Karpas-422 (cell line): ENCODE data around the gene KCTD6. TPM values are rescaled to one million over a fixed set of nuclear protein-coding genes. Genes with fewer than 3 reads are reported as not detected.

ENCODE experiments used
- DNase-seq: peaks from one replicate; pipeline ENCODE4 v3.0.0-alpha.2; 2015
- H2AFZ ChIP-seq: fragments of 200-600 bp; sonication (generic); 2 replicates; pipeline ENCODE4 v1.6.1; 2014; ENCODE audit warnings: antibody characterized with exemption, low read length, mixed read lengths
- H3K27ac ChIP-seq: fragments of 200-600 bp; sonication (generic); 2 replicates; pipeline ENCODE4 v1.5.1; 2014; ENCODE audit warnings: mild to moderate bottlenecking, low read length, moderate library complexity
- H3K27me3 ChIP-seq: fragments of 200-600 bp; sonication (generic); 2 replicates; pipeline ENCODE4 v1.6.1; 2014; ENCODE audit warnings: low read length, mixed read lengths
- H3K36me3 ChIP-seq: fragments of 200-600 bp; sonication (generic); 2 replicates; pipeline ENCODE4 v1.6.1; 2014; ENCODE audit warnings: low read length, mixed read lengths; ENCODE audit not compliant: insufficient read depth
- H3K4me1 ChIP-seq: fragments of 200-600 bp; sonication (generic); 2 replicates; pipeline ENCODE4 v1.6.1; 2014; ENCODE audit warnings: mild to moderate bottlenecking, low read length, mixed read lengths
- H3K4me2 ChIP-seq: fragments of 200-600 bp; sonication (generic); 2 replicates; pipeline ENCODE4 v1.6.1; 2014; ENCODE audit warnings: low read length, low read depth, mild to moderate bottlenecking; ENCODE audit not compliant: poor library complexity, severe bottlenecking
- H3K4me3 ChIP-seq: fragments of 200-600 bp; sonication (generic); 2 replicates; pipeline ENCODE4 v1.5.1; 2014; ENCODE audit warnings: mild to moderate bottlenecking, antibody characterized with exemption, low read length, mixed read lengths
- H3K79me2 ChIP-seq: fragments of 200-600 bp; sonication (generic); 2 replicates; pipeline ENCODE4 v1.6.1; 2014; ENCODE audit warnings: mild to moderate bottlenecking, low read length, mixed read lengths
- H3K9ac ChIP-seq: fragments of 200-600 bp; sonication (generic); 2 replicates; pipeline ENCODE4 v1.6.0; 2014; ENCODE audit warnings: low read length
- H3K9me2 ChIP-seq: fragments of 200-600 bp; sonication (generic), shearing (Covaris generic); replicated peaks from 2 replicates; pipeline ENCODE4 v1.6.0; 2014; ENCODE audit warnings: mild to moderate bottlenecking, low read length, moderate library complexity; ENCODE audit not compliant: insufficient read depth
- H3K9me3 ChIP-seq: fragments of 300-700, 200-600 bp; sonication (generic); 2 replicates; pipeline ENCODE4 v1.6.1; 2014; ENCODE audit warnings: low read length, mixed read lengths
- H4K20me1 ChIP-seq: fragments of 200-600 bp; sonication (generic); 2 replicates; pipeline ENCODE4 v1.6.1; 2014; ENCODE audit warnings: mild to moderate bottlenecking, antibody characterized with exemption, low read length, low read depth; ENCODE audit not compliant: insufficient read depth
- total RNA-seq: library from RNA; depleted of rRNA; stranded (reverse); fragments of >200 nt; shearing (Covaris generic); gene quantifications from 2 replicates; pipeline ENCODE4 v1.2.3, GENCODE V29; 2014; ENCODE audit warnings: low replicate concordance

KCTD6 gene
- total RNA-seq, 1 experiment from 2014 or later: 17.9 TPM

DNA sequence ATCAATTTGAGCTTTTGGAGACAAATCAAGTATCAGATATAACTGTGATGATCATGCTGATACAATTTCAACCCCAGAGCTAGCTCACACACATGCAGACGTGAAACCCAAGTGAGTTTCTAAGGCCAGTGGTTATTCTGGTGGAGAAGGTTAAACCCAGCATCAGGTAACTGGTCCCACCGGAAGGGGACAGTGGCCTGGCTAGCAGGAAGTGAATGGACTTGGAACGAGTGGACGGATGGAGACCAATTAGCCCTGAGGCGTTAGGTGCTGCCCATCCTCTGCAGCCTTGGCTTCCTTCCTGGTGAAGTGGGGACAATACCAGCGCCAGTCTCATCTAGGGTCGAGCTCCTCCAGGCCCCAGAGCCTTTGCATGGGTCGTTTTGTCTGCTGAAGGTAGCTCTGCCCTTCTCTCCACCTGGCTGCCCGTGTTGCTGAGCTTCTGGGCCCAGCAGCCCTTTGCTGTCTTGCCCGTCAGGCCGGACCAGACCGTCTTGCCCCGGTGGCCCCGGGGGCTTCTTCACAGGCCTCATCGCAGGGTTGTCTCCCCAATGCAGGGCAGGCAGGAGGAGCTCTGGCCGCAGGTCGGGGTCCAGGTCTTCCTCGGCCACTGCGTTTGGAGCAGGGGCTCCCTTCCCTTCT is 915 bp upstream of the KCTD6 start:
- no peaks in the 10 kb centered on the region for H3K9me3 ChIP-seq
- 0 out of 2 replicates have a peak overlapping the region, but pooled peaks have one; percentile 44 for H2AFZ ChIP-seq
- peaks cover 37% of the 10 kb centered on the region for H3K4me1 ChIP-seq
- no peaks in the 10 kb centered on the region for H4K20me1 ChIP-seq
- H3K36me3 ChIP-seq: no peaks in the 10 kb centered on the region
- DNase-seq: no peak
- H3K9me2 ChIP-seq: no peaks in the 10 kb centered on the region
- H3K27ac ChIP-seq: no peak overlapping the region
- H3K4me2 ChIP-seq: peak overlapping the region; percentile 50
- H3K4me3 ChIP-seq: peak overlapping the region; percentile 47; the same call in 1 of the 2 replicates
- peak overlapping the region; percentile 40 for H3K9ac ChIP-seq
- peaks cover 37% of the 10 kb centered on the region for H3K79me2 ChIP-seq
- no peaks in the 10 kb centered on the region for H3K27me3 ChIP-seq

GRCh38 chr3:58492494-58492905 is 604 bp downstream of the KCTD6 start:
- Histone ChIP-seq H3K9me3 (no peaks in the 10 kb centered on the region), H3K4me3 (peak overlapping the region; percentile 75), H4K20me1 (no peaks in the 10 kb centered on the region), H3K36me3 (no peaks in the 10 kb centered on the region), H2AFZ (no peak overlapping the region), H3K4me2 (peak overlapping the region; percentile 80), H3K27ac (peak overlapping the region; percentile 88), H3K9me2 (no peaks in the 10 kb centered on the region), H3K4me1 (peaks cover 52% of the 10 kb centered on the region), H3K27me3 (no peaks in the 10 kb centered on the region), H3K9ac (peak overlapping the region; percentile 81), H3K79me2 (peaks cover 52% of the 10 kb centered on the region)
- DNase-seq: peak; percentile 84

DNA sequence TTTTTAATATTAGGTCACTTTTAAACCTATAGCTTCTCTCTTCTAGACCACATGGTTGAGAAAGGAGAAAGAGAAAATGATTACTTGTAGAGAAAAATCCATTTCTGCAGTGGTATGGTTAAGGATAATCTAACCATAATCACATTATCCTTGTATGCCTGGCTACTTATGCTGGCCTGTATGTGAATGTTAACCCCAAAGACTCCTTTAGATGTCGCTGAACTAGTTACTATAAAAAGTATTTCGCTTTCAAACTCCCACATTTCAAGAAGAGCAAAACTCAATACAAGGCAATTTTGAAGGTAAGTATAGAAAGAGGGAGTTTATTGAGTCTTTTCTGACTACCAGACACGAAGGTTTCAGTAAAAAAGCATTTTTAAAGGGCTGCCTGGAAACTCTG is 2.2 kb downstream of the KCTD6 start:
- H4K20me1 ChIP-seq: no peaks in the 10 kb centered on the region
- DNase-seq: no peak
- H2AFZ ChIP-seq: no peak overlapping the region
- H3K9me3 ChIP-seq: no peaks in the 10 kb centered on the region
- H3K36me3 ChIP-seq: no peaks in the 10 kb centered on the region
- H3K4me1 ChIP-seq: peaks cover 64% of the 10 kb centered on the region
- H3K4me3 ChIP-seq: peak overlapping the region; percentile 75
- H3K27me3 ChIP-seq: no peaks in the 10 kb centered on the region
- peak overlapping the region; percentile 81 for H3K9ac ChIP-seq
- peak overlapping the region; percentile 80 for H3K4me2 ChIP-seq
- no peaks in the 10 kb centered on the region for H3K9me2 ChIP-seq
- H3K79me2 ChIP-seq: peaks cover 68% of the 10 kb centered on the region
- H3K27ac ChIP-seq: peak overlapping the region; percentile 88

- Histone ChIP-seq H3K27me3 (no peaks in the 10 kb centered on the region), H3K4me2 (peak overlapping the region; percentile 80), H3K27ac (peak overlapping the region; percentile 88), H3K9me2 (no peaks in the 10 kb centered on the region), H3K79me2 (peaks cover 76% of the 10 kb centered on the region), H3K9ac (peak overlapping the region; percentile 81), H3K9me3 (no peaks in the 10 kb centered on the region), H3K4me1 (peaks cover 64% of the 10 kb centered on the region), H3K36me3 (no peaks in the 10 kb centered on the region), H3K4me3 (peak overlapping the region; percentile 75), H4K20me1 (no peaks in the 10 kb centered on the region), H2AFZ (no peak overlapping the region)
- DNase-seq: no peak
Measured at GRCh38 chr3:58495101-58495500, 3.2 kb downstream of the KCTD6 start.

DNA sequence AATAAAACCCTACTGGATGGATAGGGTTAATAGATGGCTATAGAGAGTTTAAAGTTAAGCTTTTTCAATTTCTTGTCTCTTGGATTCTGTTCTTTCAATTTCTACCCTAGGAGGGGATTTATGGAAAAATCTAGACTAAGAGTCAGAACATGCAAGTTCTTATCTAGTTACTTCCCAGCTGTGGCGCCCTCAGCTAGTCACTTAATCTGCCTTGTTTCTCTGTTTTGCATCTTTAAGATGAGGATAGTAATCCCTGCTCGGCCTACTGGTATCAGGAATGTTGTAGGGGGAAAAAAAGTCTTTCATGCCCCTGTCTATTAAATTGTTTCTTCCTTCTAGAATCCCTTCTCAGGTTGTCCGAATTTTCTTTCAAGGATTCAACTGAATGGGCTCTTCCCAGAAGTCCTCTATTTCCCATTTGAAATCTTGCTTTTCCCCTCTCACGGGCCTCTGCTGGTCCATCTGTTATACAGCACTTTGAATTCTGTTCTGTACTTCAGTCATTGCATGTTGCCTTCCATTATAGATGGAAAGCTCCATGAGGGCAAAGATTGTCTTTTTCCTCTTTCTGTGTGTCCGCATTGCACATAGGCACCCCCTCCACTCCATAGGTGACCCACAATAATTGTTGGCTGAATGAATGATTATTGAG is 4.4 kb downstream of the KCTD6 start:
- Histone ChIP-seq H3K9me2 (no peaks in the 10 kb centered on the region), H3K9me3 (no peaks in the 10 kb centered on the region), H3K4me3 (peak overlapping the region; percentile 75), H3K27ac (peak overlapping the region; percentile 88), H3K79me2 (peaks cover 85% of the 10 kb centered on the region), H3K4me1 (peaks cover 61% of the 10 kb centered on the region), H4K20me1 (no peaks in the 10 kb centered on the region), H3K4me2 (peak overlapping the region; percentile 80), H3K9ac (peak overlapping the region; percentile 81), H3K36me3 (peaks cover 10% of the 10 kb centered on the region; the same call in 1 of the 2 replicates), H3K27me3 (no peaks in the 10 kb centered on the region), H2AFZ (no peak overlapping the region)
- DNase-seq: no peak

DNA sequence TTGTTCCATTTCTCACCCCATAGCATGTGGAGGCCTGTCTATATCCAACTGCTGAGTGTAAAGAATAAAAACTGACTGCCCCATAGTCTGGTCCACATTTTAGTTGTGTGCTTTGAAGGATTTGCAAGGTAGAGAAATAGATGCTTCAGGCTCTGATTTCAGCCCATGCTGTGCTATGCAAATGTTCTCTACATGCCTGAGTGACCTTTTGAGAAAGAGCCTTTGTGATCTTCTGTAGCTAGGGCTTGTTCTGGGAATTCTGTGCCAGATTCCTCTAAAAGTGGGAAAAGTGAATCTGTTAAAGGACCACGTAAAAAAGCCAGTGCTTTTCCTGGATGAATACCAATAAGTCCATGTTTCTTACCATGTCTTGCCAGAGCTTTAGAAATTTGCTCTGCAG is 5.2 kb downstream of the KCTD6 start:
- Histone ChIP-seq H3K79me2 (peaks cover 92% of the 10 kb centered on the region), H3K27ac (peak overlapping the region; percentile 88), H3K4me2 (peak overlapping the region; percentile 80), H2AFZ (no peak overlapping the region), H3K9me2 (no peaks in the 10 kb centered on the region), H3K4me3 (peak overlapping the region; percentile 75), H4K20me1 (0 out of 2 replicates have a peak, but pooled peaks cover 4% of the 10 kb centered on the region), H3K4me1 (peaks cover 59% of the 10 kb centered on the region), H3K27me3 (no peaks in the 10 kb centered on the region), H3K36me3 (peaks cover 16% of the 10 kb centered on the region; the same call in 1 of the 2 replicates), H3K9me3 (no peaks in the 10 kb centered on the region), H3K9ac (peak overlapping the region; percentile 81)
- peak; percentile 80 for DNase-seq

DNA sequence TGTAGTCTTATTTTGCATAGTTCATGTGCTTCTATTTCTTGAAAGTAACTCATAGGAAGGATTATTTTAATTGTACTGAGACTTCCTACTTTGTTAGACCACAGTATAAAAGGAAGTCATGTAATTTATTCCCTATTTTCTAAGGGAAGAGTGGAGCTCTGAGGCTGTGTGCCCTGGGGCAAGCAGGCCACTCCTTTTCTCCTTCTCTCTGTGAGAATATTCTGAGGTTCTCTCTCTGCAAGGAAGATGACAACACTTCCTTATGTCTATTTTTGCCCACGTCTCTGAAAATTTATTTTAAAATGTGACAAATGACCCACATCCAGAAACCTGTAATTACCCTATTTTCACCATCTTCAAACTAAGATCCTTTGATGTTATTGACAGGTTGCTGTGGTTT is 11.0 kb downstream of the KCTD6 start:
- no peak overlapping the region for H3K4me2 ChIP-seq
- 0 out of 2 replicates have a peak, but pooled peaks cover 4% of the 10 kb centered on the region for H4K20me1 ChIP-seq
- no peak overlapping the region for H3K27ac ChIP-seq
- H3K9me3 ChIP-seq: no peaks in the 10 kb centered on the region
- peaks cover 16% of the 10 kb centered on the region for H3K4me1 ChIP-seq
- H3K9me2 ChIP-seq: no peaks in the 10 kb centered on the region
- peaks cover 23% of the 10 kb centered on the region; the same call in 1 of the 2 replicates for H3K36me3 ChIP-seq
- H3K27me3 ChIP-seq: no peaks in the 10 kb centered on the region
- peaks cover 42% of the 10 kb centered on the region for H3K79me2 ChIP-seq
- H3K9ac ChIP-seq: no peak overlapping the region
- no peak overlapping the region for H2AFZ ChIP-seq
- H3K4me3 ChIP-seq: no peak overlapping the region
- no peak for DNase-seq

- no peak overlapping the region for H3K9ac ChIP-seq
- H3K4me1 ChIP-seq: peaks cover 5% of the 10 kb centered on the region
- no peaks in the 10 kb centered on the region for H3K9me3 ChIP-seq
- no peak overlapping the region for H3K27ac ChIP-seq
- no peak overlapping the region for H3K4me3 ChIP-seq
- no peak for DNase-seq
- 0 out of 2 replicates have a peak, but pooled peaks cover 2% of the 10 kb centered on the region for H4K20me1 ChIP-seq
- no peak overlapping the region for H2AFZ ChIP-seq
- peaks cover 4% of the 10 kb centered on the region; the same call in 1 of the 2 replicates for H3K79me2 ChIP-seq
- H3K9me2 ChIP-seq: no peaks in the 10 kb centered on the region
- no peak overlapping the region for H3K4me2 ChIP-seq
- H3K27me3 ChIP-seq: no peaks in the 10 kb centered on the region
- peaks cover 4% of the 10 kb centered on the region; the same call in 1 of the 2 replicates for H3K36me3 ChIP-seq
Measured at GRCh38 chr3:58507356-58508078, 15.6 kb downstream of the KCTD6 start.
